HG02870 (cell line): ENCODE data around the gene TAB2.
"Not testable (repeated sequence)": the region's sequence is repeated elsewhere in the genome, so short reads cannot be mapped to it uniquely, and the experiment has no call there.

Experiments used
- ATAC-seq: cut with Tn5 transposase; IDR thresholded peaks from one replicate; pipeline ENCODE4 v1.9.1; 2021; ENCODE audit warnings: mild to moderate bottlenecking, moderate library complexity; ENCODE audit not compliant: unreplicated experiment

TAB2 gene

DNA sequence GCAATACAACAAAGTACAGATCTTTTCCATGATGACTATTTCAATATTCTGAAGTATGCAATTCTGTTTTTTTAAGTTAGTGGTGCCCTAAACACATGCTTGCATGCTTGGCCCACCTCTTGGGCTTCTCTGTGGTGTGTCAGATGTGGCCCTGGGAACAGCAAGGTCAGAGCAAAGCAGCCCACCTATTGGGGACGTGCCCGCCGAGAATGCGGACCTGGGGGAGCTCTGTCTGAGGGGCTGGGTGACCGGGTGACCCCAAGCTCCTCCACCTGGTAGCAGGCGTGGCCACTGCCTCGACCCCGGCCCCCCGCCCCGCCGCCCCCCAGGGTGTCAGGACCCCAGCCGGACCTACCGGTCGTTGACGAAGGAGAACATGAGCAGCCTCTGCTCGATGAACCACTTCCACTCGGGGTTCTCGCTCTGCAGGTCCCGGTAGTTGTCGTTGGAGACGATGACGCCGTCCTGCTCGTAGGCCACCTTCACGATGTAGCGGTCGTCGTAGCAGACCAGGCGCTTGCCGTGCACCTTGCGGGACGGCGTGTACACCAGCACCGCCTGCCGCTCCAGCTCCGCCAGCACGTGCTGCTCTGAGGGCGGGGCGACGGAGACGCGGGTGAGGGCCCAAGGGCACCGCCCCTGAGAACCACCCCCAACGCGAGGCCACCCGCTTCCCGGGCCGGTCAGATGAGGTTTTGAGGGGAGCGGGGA, 139.0 kb downstream of the TAB2 start:
- ATAC-seq: no peak

DNA sequence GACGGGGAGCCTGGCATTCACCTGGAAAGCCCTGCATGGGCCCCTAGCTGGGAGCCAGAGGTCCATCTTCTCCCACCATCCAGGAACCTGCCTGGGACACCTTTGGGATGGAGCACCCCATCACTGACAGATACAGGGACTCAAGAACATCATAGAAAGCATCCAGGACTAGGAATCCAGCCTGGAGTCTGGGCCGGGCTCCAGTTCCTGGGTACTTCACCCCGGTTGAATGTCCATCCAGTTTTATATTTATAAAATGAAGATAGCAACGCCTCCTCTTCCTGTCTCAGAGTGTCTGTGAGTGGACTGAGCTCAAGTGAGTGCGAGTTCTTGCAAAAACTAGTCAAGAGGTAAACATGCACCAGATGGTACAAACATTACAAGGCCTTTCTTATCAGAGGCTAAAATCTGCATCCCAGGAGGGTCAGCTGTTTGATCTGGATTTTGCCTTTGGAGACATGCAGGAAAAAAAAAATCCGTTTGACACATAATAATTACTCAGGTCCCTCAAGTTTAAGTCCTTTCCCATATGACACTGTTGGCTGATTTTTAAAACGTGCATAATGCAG, 139.9 kb downstream of the TAB2 start:
- no peak for ATAC-seq

DNA sequence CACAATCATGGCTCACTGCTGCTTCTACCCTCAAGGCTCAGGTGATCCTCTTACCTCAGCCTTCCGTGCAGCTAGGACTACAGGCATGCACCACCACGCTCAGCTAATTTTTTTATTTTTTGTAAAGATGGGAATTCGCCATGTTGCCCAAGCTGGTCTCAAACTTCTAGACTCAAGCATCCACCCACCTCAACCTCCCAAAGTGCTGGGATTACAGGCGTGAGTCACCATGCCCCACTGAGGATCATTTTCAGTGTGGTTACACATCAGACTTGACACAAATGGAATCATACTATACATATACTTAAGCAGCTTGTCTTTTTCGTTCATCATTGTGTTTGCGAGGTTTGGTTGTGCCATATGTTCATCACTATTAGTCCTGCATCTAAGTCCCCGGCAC, 140.7 kb downstream of the TAB2 start:
- ATAC-seq: no peak

DNA sequence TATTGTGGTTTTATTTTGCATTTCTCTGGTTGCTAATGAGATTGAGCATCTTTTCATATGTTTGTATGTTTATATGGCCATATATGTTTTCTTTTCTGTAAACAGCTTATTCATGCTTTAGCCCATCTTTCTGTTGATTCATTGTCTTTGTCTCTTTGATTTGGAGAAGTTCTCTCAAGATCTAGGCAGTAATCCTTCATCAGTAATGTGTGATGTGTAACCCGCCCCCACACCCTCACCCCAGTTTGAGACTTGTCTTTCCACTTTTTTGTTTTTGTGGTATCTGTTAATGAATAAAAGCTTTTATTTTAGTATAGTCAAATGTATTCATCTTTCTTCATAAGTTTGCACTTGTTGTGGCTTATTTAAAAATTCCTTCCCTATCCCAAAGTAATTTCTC, 141.3 kb downstream of the TAB2 start:
- no peak for ATAC-seq

- no peak for ATAC-seq
Measured at GRCh38 chr6:149459761-149460160, 142.2 kb downstream of the TAB2 start.

DNA sequence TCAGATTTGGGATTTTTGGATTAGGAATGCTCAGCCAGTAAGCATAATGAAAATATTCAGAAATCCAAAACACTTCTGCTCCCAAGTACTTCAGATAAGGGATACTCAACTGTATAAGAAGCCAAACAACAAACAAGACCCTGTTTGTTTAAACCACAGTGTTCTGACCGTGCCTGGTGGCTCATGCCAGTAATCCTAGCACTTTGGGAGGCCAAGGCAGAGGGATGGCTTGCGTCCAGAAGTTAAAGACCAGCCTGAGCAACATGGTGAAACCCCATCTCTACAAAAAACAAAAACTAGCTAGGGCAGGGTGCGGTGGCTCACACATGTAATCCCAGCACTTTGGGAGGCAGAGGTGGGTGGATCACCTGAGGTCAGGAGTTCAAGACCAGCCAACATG, 142.7 kb downstream of the TAB2 start:
- not testable (repeated sequence) for ATAC-seq
